Esophagus (tissue), 2 donors: ENCODE data around the gene ACVR2A. TPM values are rescaled to one million over a fixed set of nuclear protein-coding genes. Genes with fewer than 3 reads are reported as not detected.

Experiments
- H3K27ac ChIP-seq, 2 donors: one replicate each; pipeline ENCODE4 v1.5.1; 2013; ENCODE audit warnings: low read depth in 2 of 2, mild to moderate bottlenecking in 2 of 2, inconsistent platforms in 1 of 2, low read length in 1 of 2, moderate library complexity in 1 of 2
- H3K27me3 ChIP-seq, 2 donors: one replicate each; pipeline ENCODE4 v1.6.1; 2013; ENCODE audit warnings: low read length in 2 of 2, control low read depth in 1 of 2, mild to moderate bottlenecking in 1 of 2; ENCODE audit not compliant: insufficient read depth in 2 of 2, control insufficient read depth in 1 of 2
- H3K36me3 ChIP-seq, 2 donors: one replicate each; pipeline ENCODE4 v1.6.1; 2013; ENCODE audit warnings: low read length in 1 of 2; ENCODE audit not compliant: control insufficient read depth in 2 of 2, insufficient read depth in 2 of 2
- H3K4me1 ChIP-seq, 2 donors: one replicate each; pipeline ENCODE4 v1.6.1; 2013; ENCODE audit warnings: low read length in 1 of 2; ENCODE audit not compliant: control insufficient read depth in 2 of 2, insufficient read depth in 2 of 2
- H3K4me3 ChIP-seq, 2 donors: one replicate each; pipeline ENCODE4 v1.5.1; 2013; ENCODE audit warnings: low read length in 2 of 2, mild to moderate bottlenecking in 2 of 2, low read depth in 1 of 2, moderate library complexity in 1 of 2
- H3K9me3 ChIP-seq, 2 donors: one replicate each; pipeline ENCODE4 v1.6.1; 2013; ENCODE audit warnings: mild to moderate bottlenecking in 2 of 2, low read depth in 1 of 2, low read length in 1 of 2, moderate library complexity in 1 of 2; ENCODE audit not compliant: control insufficient read depth in 2 of 2, insufficient read depth in 1 of 2
- WGBS, 2 donors: extraction: QIAGEN DNeasy Blood & Tissue Kit; methylation state at CpG; one replicate each; pipeline ENCODE4 v1.1.7; 2013; 5-methylcytosine and 5-hydroxymethylcytosine counted together
- polyA plus RNA-seq, 2 donors: library from polyadenylated mRNA; stranded (reverse); fragments of 200-250 nt; gene quantifications; one replicate each; pipeline ENCODE4 v1.2.3, GENCODE V29; 2013
- donor health status: healthy with polysubstance abuse.
- donor health status: Bipolar disorder and iron deficiency.

The ACVR2A gene
- polyA plus RNA-seq, 2 donors: 6.2 to 6.3 TPM

GRCh38 chr2:147829106-147829505 lies 15.7 kb upstream of the ACVR2A start:
- Histone ChIP-seq H3K27me3 (no peaks in the 10 kb centered on the region), H3K4me1 (no peaks in the 10 kb centered on the region), H3K36me3 (no peaks in the 10 kb centered on the region), H3K27ac (no peak overlapping the region), H3K4me3 (no peak overlapping the region), H3K9me3 (peaks cover 0 to 8% of the 10 kb centered on the region in 2 donors)

GRCh38 chr2:147836099-147836498 lies 8.7 kb upstream of the ACVR2A start:
- WGBS, 2 donors: 67 to 71% methylated on average over 2 of the region's 2 CpGs
- H3K9me3 ChIP-seq: no peaks in the 10 kb centered on the region
- H3K4me1 ChIP-seq: no peaks in the 10 kb centered on the region
- H3K4me3 ChIP-seq: no peak overlapping the region
- H3K27ac ChIP-seq: no peak overlapping the region
- H3K36me3 ChIP-seq: no peaks in the 10 kb centered on the region
- no peaks in the 10 kb centered on the region for H3K27me3 ChIP-seq

DNA sequence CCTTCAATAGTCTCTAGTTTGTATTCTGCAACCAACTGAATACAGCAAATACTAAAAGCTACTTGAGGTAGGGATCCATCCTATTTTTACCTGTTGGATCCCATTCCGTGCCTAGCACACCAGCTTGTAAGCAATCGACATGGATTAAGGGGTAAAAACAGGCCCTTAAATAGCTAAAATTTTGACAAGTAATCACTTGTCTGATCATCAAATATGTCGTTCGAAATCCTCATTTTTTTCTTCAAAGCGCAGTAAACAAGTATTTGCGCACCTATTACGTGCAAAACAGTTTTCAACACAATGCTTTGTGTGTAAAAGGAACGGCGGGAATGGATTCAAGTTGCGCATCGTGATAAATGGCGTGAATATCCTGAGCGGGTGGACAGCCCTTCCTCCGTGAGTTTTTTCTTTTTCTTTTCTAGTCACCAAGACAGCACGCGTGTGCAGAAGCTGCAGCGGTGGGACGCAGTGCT lies 1.4 kb upstream of the ACVR2A start:
- Histone ChIP-seq H3K36me3 (no peaks in the 10 kb centered on the region), H3K27ac (peak overlapping the region; percentile 98), H3K4me3 (peak overlapping the region; percentile 79 to 85), H3K4me1 (no peaks in the 10 kb centered on the region), H3K9me3 (no peaks in the 10 kb centered on the region), H3K27me3 (no peaks in the 10 kb centered on the region)
- WGBS, 2 donors: 3 to 5% methylated on average over 18 of the region's 18 CpGs

DNA sequence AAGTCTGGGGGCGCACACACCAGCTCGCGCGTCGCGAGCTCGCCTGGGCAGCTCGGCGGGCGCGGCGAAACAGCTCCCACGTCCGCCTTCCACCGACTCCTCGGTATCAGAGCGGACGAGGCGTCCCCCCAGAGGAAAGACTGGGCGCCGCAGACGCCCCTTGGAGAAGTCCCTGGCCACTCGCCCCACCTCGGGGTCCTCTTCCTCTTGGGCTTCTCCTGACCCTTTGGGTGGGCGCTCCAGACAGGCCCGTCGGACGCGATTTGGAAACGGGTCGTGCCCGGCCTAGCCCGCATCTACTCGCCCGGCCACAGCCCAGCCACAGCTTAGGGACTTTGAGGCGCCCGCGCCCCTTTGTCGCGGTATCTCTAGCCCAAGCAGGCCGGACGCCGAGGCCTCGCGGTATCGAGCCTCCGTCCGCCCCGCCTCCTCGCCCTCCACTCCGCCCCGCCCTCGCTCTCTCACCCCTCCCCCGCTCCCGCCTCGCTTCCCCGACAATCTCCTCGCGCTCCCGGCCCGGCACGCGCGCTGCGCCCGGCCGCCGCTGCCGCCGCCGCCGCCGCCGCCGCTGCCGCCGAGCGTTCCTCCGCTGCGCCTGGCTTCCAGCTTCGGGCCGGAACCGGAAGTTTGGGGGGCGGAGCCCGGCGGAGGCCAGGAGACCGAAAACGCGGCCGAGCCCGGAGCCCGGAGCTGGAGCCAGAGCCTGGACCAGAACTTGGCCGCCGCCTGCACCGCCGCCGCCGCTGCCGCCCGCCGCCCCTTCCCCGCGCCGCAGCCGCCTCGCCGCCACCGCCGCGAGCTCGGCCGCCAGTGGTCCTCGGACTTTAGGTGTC lies 749 bp upstream of the ACVR2A start:
- no peaks in the 10 kb centered on the region for H3K36me3 ChIP-seq
- H3K4me1 ChIP-seq: no peaks in the 10 kb centered on the region
- peak overlapping the region; percentile 79 to 85 for H3K4me3 ChIP-seq
- no peaks in the 10 kb centered on the region for H3K9me3 ChIP-seq
- peak overlapping the region; percentile 98 for H3K27ac ChIP-seq
- WGBS, 2 donors: 0 to 1% methylated on average over 76 to 113 of the region's 113 CpGs
- H3K27me3 ChIP-seq: no peaks in the 10 kb centered on the region

DNA sequence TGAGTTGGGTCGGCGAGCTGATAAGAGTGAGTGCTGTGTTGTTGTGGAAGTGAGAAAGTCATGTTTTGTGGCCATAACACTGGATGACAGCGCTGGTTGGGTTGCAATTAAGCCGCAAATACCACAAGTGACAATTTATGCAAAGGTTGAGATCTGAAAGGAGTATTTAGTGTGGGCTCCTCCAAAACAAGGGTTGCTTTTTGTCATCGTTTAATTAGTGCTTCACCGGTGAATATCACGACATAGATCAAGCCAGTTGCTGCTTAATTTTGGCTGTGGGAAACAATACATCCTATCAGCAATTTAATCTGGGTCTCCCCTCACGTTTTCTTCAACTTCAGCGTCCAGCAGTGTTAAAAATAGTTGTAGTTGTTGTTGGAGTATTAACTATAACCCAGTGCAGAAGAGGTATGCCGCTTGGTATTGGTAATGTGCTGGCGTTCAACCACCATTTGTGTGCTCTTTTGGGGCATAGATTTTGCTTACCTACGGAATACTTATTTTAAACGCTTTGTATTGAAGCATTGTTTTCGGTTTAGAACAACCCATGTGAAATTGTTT lies 662 bp downstream of the ACVR2A start:
- 1 to 2% methylated on average over 14 of the region's 14 CpGs for WGBS, 2 donors
- H3K27me3 ChIP-seq: no peaks in the 10 kb centered on the region
- peak overlapping the region; percentile 15 to 98 for H3K27ac ChIP-seq
- H3K9me3 ChIP-seq: no peaks in the 10 kb centered on the region
- peak overlapping the region; percentile 77 to 85 for H3K4me3 ChIP-seq
- no peaks in the 10 kb centered on the region for H3K36me3 ChIP-seq
- no peaks in the 10 kb centered on the region for H3K4me1 ChIP-seq

DNA sequence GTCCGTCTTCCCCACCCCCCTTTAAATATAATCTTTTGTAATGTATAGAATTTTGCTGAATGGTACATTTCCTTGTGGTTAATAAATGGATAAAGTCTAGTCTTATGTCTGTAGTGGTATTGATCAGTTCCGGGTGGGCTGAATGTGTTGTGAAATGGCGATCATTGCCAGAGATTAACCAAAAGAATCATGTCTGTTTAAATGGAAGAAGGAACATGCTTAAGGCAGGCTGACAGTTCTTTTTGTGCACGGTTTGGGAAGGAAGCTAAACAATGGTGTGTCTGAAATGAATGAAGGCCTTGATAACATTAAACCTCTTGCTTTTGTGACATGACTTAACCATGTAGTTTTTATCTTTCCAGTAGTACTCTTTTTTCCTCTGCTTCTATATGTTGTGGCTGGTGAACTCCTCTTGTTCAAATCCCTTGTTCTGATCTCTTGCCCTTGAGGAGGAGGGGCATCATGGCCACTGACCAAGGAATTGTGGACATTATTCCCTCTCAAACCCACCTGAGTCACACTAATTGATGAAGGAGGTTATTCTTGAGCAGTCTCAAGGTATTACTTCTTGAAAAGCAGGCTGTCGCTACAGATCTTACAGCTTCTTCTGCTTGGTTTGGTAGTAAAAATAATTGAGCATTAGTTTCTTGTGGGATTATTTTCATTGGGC lies 1.7 kb downstream of the ACVR2A start:
- H3K4me3 ChIP-seq: peak overlapping the region; percentile 37 to 85
- H3K27ac ChIP-seq: peak overlapping the region; percentile 42 to 48
- whole genome bisulfite sequencing, 2 donors: 20 to 22% methylated on average over 5 of the region's 5 CpGs
- H3K9me3 ChIP-seq: no peaks in the 10 kb centered on the region
- H3K36me3 ChIP-seq: no peaks in the 10 kb centered on the region
- no peaks in the 10 kb centered on the region for H3K27me3 ChIP-seq
- H3K4me1 ChIP-seq: no peaks in the 10 kb centered on the region

- no peaks in the 10 kb centered on the region for H3K9me3 ChIP-seq
- H3K36me3 ChIP-seq: no peaks in the 10 kb centered on the region
- no peak overlapping the region for H3K27ac ChIP-seq
- H3K4me3 ChIP-seq: no peak overlapping the region
- H3K4me1 ChIP-seq: no peaks in the 10 kb centered on the region
- H3K27me3 ChIP-seq: no peaks in the 10 kb centered on the region
Observed at GRCh38 chr2:147847746-147848391, 3.0 kb downstream of the ACVR2A start.

- Histone ChIP-seq H3K9me3 (no peaks in the 10 kb centered on the region), H3K36me3 (no peaks in the 10 kb centered on the region), H3K27me3 (no peaks in the 10 kb centered on the region), H3K4me3 (no peak overlapping the region), H3K4me1 (peaks cover 0 to 4% of the 10 kb centered on the region in 2 donors), H3K27ac (no peak overlapping the region)
- 84 to 90% methylated on average over 1 of the region's 1 CpG for WGBS, 2 donors
Observed at GRCh38 chr2:147850838-147851237, 6.0 kb downstream of the ACVR2A start.

- Histone ChIP-seq H3K9me3 (no peaks in the 10 kb centered on the region), H3K4me1 (peaks cover 0 to 4% of the 10 kb centered on the region in 2 donors), H3K27me3 (no peaks in the 10 kb centered on the region), H3K36me3 (no peaks in the 10 kb centered on the region), H3K4me3 (no peak overlapping the region), H3K27ac (no peak overlapping the region)
- WGBS, 2 donors: 60 to 80% methylated on average over 1 of the region's 1 CpG
Observed at GRCh38 chr2:147851244-147851930, 6.6 kb downstream of the ACVR2A start.
